ENCODE measurements around the gene TRIM15. TPM values are rescaled to one million over a fixed set of nuclear protein-coding genes. Genes with fewer than 3 reads are reported as not detected.

Gene TRIM15
- total RNA-seq, 2 donors from 2014 or later: not detected

DNA sequence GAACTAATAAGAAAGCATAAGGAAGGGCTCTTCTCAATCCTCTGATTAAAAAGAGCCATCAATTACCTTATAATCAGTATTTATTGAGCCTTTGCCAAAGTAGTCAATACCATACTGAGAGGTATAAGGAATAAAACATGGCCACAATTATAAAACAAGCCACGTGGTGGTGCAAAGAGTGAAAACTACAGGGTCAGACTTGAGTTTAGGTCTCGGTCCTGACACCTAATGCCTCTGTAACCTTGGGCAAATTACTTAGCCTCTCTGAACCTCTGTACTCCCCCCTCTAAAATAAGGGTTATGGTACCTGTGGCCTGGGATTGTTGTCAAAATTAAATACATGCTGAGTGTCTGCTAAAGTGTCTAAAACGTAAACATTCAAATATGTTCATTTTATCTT lies 14.1 kb upstream of the TRIM15 start:
- TF ChIP-seq, protein P1, sequence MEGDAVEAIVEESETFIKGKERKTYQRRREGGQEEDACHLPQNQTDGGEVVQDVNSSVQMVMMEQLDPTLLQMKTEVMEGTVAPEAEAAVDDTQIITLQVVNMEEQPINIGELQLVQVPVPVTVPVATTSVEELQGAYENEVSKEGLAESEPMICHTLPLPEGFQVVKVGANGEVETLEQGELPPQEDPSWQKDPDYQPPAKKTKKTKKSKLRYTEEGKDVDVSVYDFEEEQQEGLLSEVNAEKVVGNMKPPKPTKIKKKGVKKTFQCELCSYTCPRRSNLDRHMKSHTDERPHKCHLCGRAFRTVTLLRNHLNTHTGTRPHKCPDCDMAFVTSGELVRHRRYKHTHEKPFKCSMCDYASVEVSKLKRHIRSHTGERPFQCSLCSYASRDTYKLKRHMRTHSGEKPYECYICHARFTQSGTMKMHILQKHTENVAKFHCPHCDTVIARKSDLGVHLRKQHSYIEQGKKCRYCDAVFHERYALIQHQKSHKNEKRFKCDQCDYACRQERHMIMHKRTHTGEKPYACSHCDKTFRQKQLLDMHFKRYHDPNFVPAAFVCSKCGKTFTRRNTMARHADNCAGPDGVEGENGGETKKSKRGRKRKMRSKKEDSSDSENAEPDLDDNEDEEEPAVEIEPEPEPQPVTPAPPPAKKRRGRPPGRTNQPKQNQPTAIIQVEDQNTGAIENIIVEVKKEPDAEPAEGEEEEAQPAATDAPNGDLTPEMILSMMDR (IDR thresholded peaks at IDR 0.05): no peak
- ATAC-seq (ENCODE audit: insufficient number of reproducible peaks, low FRiP score, low read depth) (no peak), DNase-seq (ENCODE audit: low spot score) (no peak)
- H3K4me1 ChIP-seq (ENCODE audit: control insufficient read depth in 1 of 2, low read depth in 2 of 2): no peaks in the 10 kb centered on the region
- no peak overlapping the region for H3K27ac ChIP-seq
- no peak overlapping the region for H3K4me3 ChIP-seq
- H3K9me3 ChIP-seq: no peaks in the 10 kb centered on the region
- H3K27me3 ChIP-seq (replicated peaks; ENCODE audit: insufficient read depth): no peaks in the 10 kb centered on the region
- no peaks in the 10 kb centered on the region for H3K36me3 ChIP-seq

DNA sequence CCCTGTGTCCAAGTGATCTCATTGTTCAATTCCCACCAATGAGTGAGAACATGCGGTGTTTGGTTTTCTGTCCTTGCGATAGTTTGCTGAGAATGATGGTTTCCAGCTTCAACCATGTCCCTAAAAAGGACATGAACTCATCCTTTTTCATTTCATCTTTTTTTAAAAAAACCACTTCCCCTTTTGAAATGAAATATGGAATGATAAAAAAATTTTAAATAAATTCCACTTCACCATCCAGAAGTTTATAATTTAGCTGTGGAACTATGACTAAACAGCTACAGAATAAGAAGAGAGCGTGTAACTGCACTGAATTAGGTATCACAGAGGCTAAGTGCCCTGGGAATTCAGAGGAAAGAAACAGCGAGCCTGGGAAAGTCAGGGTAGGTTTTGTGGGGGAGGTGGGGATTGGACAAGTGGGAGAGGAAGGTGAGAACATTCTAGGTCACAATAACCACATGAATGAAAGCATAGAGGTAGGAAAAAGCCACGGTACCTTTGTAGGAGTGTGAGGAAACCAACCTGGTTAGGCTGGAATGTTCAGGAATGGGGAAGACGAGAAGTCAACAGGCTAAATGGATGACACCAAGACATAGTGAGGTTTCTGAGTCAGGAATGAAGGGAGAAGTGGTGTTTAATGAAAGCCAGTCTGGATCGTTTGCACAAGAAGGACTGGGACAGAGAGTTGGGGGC lies 13.3 kb upstream of the TRIM15 start:
- ATAC-seq (ENCODE audit: insufficient number of reproducible peaks, low FRiP score, low read depth) (no peak), DNase-seq (ENCODE audit: low spot score) (no peak)
- Histone ChIP-seq H3K9me3 (no peaks in the 10 kb centered on the region), H3K36me3 (no peaks in the 10 kb centered on the region), H3K4me3 (no peak overlapping the region), H3K4me1 (ENCODE audit: control insufficient read depth in 1 of 2, low read depth in 2 of 2) (no peaks in the 10 kb centered on the region), H3K27me3 (replicated peaks; ENCODE audit: insufficient read depth) (no peaks in the 10 kb centered on the region), H3K27ac (no peak overlapping the region)
- TF ChIP-seq, protein P1 (IDR thresholded peaks at IDR 0.05): no peak

DNA sequence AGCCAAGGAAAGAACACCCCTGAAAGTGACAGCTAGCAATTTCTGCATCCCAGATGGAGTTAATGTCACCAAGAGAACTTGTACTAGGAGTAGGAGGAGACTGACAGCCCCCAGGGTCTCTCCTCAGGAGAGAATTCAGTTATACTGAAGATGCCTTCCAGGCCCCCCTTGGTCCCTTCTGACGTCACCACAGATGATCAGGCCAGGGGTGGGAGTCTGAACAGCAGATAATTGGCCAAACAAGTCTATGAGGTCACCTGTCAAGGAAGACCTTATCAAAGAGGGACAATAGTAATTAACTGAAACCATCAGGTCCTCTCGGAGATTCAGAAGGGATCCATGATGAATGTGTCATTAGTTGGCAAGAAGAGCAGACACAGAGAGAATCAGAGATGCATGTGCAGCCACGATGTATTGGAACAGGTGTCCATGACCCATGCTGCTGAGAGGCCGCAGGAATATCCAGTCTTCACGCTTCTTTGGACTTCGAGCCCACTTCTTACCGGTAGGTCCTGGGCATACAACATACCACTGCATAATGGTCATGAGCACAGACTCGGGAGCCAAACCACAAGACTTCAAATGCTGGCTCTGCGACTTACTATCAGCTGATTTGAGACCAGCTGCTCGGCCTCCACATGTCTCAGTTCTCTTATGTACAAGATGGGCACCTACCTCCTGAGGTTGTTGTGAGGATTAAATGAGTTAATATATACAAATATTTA lies 12.5 kb upstream of the TRIM15 start:
- ATAC-seq (ENCODE audit: insufficient number of reproducible peaks, low FRiP score, low read depth) (no peak), DNase-seq (ENCODE audit: low spot score) (no peak)
- no peak overlapping the region for H3K4me3 ChIP-seq
- H3K4me1 ChIP-seq (ENCODE audit: control insufficient read depth in 1 of 2, low read depth in 2 of 2): no peaks in the 10 kb centered on the region
- no peaks in the 10 kb centered on the region for H3K27me3 ChIP-seq (replicated peaks; ENCODE audit: insufficient read depth)
- H3K36me3 ChIP-seq: no peaks in the 10 kb centered on the region
- H3K9me3 ChIP-seq: no peaks in the 10 kb centered on the region
- H3K27ac ChIP-seq: no peak overlapping the region
- TF ChIP-seq, protein P1 (IDR thresholded peaks at IDR 0.05): no peak

DNA sequence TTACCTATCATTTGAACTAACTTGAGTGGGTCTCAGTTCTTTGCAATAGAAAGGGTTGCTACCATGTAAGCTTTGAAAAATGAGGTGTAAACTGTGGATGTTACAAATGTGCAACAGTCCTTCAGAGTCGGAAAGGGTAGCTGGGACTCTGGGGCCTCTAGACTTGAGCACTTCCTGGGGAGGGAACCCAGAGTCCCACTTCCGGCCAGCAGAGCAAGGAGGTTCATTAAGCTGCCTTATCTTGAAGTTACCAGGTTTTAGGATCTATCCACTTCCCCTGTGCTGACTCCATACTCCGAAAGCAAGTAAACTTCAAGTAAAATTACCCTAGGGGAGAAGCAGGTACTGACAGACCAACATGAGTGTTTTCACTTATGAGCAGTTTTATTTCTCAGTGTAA lies 11.8 kb upstream of the TRIM15 start:
- H3K4me1 ChIP-seq (ENCODE audit: control insufficient read depth in 1 of 2, low read depth in 2 of 2): no peaks in the 10 kb centered on the region
- no peaks in the 10 kb centered on the region for H3K9me3 ChIP-seq
- no peak overlapping the region for H3K27ac ChIP-seq
- ATAC-seq (ENCODE audit: insufficient number of reproducible peaks, low FRiP score, low read depth) (no peak), DNase-seq (ENCODE audit: low spot score) (no peak)
- H3K4me3 ChIP-seq: no peak overlapping the region
- H3K27me3 ChIP-seq (replicated peaks; ENCODE audit: insufficient read depth): no peaks in the 10 kb centered on the region
- TF ChIP-seq, protein P1 (IDR thresholded peaks at IDR 0.05): no peak
- H3K36me3 ChIP-seq: no peaks in the 10 kb centered on the region

DNA sequence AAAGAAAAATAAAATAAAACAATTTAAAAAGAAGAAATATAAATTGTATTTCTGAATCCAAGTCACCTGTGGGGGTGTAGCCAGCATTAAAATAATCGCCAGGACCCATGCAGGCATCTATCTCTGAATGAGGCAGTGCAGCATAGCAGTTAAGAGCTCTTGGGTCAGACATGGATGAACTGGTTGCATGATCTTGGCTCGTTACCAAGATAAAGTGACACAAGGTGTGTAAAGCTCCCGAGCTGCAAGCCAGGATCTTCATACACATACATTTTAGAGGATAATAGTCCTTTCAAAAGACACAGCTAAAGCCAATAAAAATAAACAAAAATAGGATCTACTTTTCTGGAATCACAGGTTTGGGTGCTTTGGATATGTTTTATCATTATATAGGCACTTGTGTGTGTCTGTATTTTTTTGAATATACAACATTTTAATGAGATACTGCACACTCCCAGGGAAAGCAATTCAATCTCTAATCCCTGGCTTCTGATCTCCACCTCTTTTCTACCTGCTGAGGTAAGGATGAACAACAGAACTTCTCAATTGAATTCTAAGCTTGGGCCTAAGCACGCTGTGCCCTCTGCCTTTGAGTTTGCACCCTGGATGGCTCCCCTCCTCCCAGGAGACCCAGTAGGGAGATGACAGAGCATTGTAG lies 11.2 kb upstream of the TRIM15 start:
- Histone ChIP-seq H3K9me3 (no peaks in the 10 kb centered on the region), H3K27me3 (replicated peaks; ENCODE audit: insufficient read depth) (no peaks in the 10 kb centered on the region), H3K27ac (no peak overlapping the region), H3K36me3 (no peaks in the 10 kb centered on the region), H3K4me1 (ENCODE audit: control insufficient read depth in 1 of 2, low read depth in 2 of 2) (no peaks in the 10 kb centered on the region), H3K4me3 (no peak overlapping the region)
- TF ChIP-seq, protein P1 (IDR thresholded peaks at IDR 0.05): no peak
- DNase-seq (ENCODE audit: low spot score) (no peak), ATAC-seq (ENCODE audit: insufficient number of reproducible peaks, low FRiP score, low read depth) (no peak)
